ENCODE results near the gene MCM9. TPM values are rescaled to one million over a fixed set of nuclear protein-coding genes. Genes with fewer than 3 reads are reported as not detected.

The MCM9 gene
- total and polyA plus RNA-seq, 2 donors (not counting 1 experiment from before 2014, with no cell fraction given) = 1.2 to 9.6 TPM

DNA sequence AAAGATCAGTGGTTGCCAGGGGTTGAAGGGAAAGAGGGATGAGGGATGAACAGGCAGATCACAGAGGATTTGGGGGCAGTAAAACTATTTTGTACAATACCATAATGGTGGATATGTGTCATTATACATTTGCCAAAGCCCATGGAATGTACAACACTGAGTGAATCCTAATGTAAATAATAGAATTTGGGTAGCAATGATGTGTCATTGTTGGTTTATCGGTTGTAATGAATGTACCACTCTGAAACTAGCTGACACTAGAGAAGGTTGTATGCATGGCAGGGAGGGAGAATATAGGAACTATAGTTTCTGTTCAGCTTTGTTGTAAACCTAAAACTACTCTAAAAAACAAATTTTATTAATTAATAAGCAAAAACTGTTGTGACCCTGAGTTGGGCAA is 58.8 kb downstream of the MCM9 start:
- no peaks in the 10 kb centered on the region for H3K36me3 ChIP-seq (ENCODE audit: control insufficient read depth, insufficient read depth, low read length)
- H3K9me3 ChIP-seq (ENCODE audit: control insufficient read depth, insufficient read depth, low read depth, low read length) = no peaks in the 10 kb centered on the region
- no peak overlapping the region for H3K9ac ChIP-seq (ENCODE audit: insufficient read depth, low read length)
- peak overlapping the region; percentile 18 for H3K27ac ChIP-seq (ENCODE audit: insufficient read depth, low read length)
- H3K4me1 ChIP-seq (ENCODE audit: control insufficient read depth, extremely low read depth, insufficient read depth, low read length) = peaks cover 2% of the 10 kb centered on the region
- no peak overlapping the region for H2AFZ ChIP-seq (ENCODE audit: low read length)
- DNase-seq (ENCODE audit: low read depth in 2 of 2) = peak in 1 of 2 donors; percentile 44
- H3K27me3 ChIP-seq (ENCODE audit: control insufficient read depth, insufficient read depth, low read length) = no peaks in the 10 kb centered on the region
- H3K79me2 ChIP-seq (ENCODE audit: control insufficient read depth, insufficient read depth, low read length) = no peaks in the 10 kb centered on the region
- no peaks in the 10 kb centered on the region for H4K20me1 ChIP-seq (ENCODE audit: control insufficient read depth, extremely low read depth, insufficient read depth, low read length)
- H3K4me2 ChIP-seq (ENCODE audit: extremely low read depth, insufficient read depth, low read length) = peak overlapping the region; percentile 29
- no peak overlapping the region for H3K4me3 ChIP-seq (replicated peaks in 1 of 4; ENCODE audit: control extremely low read depth in 1 of 4, insufficient read depth in 1 of 4, low read depth in 3 of 4, low read length in 4 of 4)
- no peak for TF ChIP-seq EZH2 (IDR thresholded peaks at IDR 0.05; ENCODE audit: low read length, missing control alignments)
- no peak for TF ChIP-seq CTCF (conservative IDR thresholded peaks at IDR 0.05 in 1 of 2, IDR thresholded peaks at IDR 0.05 in 1 of 2; ENCODE audit: low read depth in 1 of 2, low read length in 2 of 2)

- H3K36me3 ChIP-seq (ENCODE audit: control insufficient read depth, insufficient read depth, low read length) = no peaks in the 10 kb centered on the region
- H3K27me3 ChIP-seq (ENCODE audit: control insufficient read depth, insufficient read depth, low read length) = no peaks in the 10 kb centered on the region
- H3K27ac ChIP-seq (ENCODE audit: insufficient read depth, low read length) = no peak overlapping the region
- DNase-seq (ENCODE audit: low read depth in 2 of 2) = no peak
- no peaks in the 10 kb centered on the region for H3K79me2 ChIP-seq (ENCODE audit: control insufficient read depth, insufficient read depth, low read length)
- no peaks in the 10 kb centered on the region for H3K9me3 ChIP-seq (ENCODE audit: control insufficient read depth, insufficient read depth, low read depth, low read length)
- no peak overlapping the region for H3K4me3 ChIP-seq (replicated peaks in 1 of 4; ENCODE audit: control extremely low read depth in 1 of 4, insufficient read depth in 1 of 4, low read depth in 3 of 4, low read length in 4 of 4)
- H3K4me2 ChIP-seq (ENCODE audit: extremely low read depth, insufficient read depth, low read length) = no peak overlapping the region
- H3K4me1 ChIP-seq (ENCODE audit: control insufficient read depth, extremely low read depth, insufficient read depth, low read length) = peaks cover 2% of the 10 kb centered on the region
- no peak overlapping the region for H3K9ac ChIP-seq (ENCODE audit: insufficient read depth, low read length)
- no peaks in the 10 kb centered on the region for H4K20me1 ChIP-seq (ENCODE audit: control insufficient read depth, extremely low read depth, insufficient read depth, low read length)
- TF ChIP-seq EZH2 (IDR thresholded peaks at IDR 0.05; ENCODE audit: low read length, missing control alignments) (no peak), CTCF (conservative IDR thresholded peaks at IDR 0.05 in 1 of 2, IDR thresholded peaks at IDR 0.05 in 1 of 2; ENCODE audit: low read depth in 1 of 2, low read length in 2 of 2) (no peak)
- H2AFZ ChIP-seq (ENCODE audit: low read length) = no peak overlapping the region
Measured at GRCh38 chr6:118875672-118876071, 59.3 kb downstream of the MCM9 start.

GRCh38 chr6:118873239-118873638 is 61.7 kb downstream of the MCM9 start:
- Histone ChIP-seq H3K9me3 (ENCODE audit: control insufficient read depth, insufficient read depth, low read depth, low read length) (no peaks in the 10 kb centered on the region), H3K36me3 (ENCODE audit: control insufficient read depth, insufficient read depth, low read length) (no peaks in the 10 kb centered on the region), H3K9ac (ENCODE audit: insufficient read depth, low read length) (no peak overlapping the region), H3K4me1 (ENCODE audit: control insufficient read depth, extremely low read depth, insufficient read depth, low read length) (peaks cover 2% of the 10 kb centered on the region), H2AFZ (ENCODE audit: low read length) (no peak overlapping the region), H4K20me1 (ENCODE audit: control insufficient read depth, extremely low read depth, insufficient read depth, low read length) (no peaks in the 10 kb centered on the region), H3K4me3 (replicated peaks in 1 of 4; ENCODE audit: control extremely low read depth in 1 of 4, insufficient read depth in 1 of 4, low read depth in 3 of 4, low read length in 4 of 4) (no peak overlapping the region), H3K79me2 (ENCODE audit: control insufficient read depth, insufficient read depth, low read length) (no peaks in the 10 kb centered on the region), H3K4me2 (ENCODE audit: extremely low read depth, insufficient read depth, low read length) (no peak overlapping the region), H3K27ac (ENCODE audit: insufficient read depth, low read length) (no peak overlapping the region), H3K27me3 (ENCODE audit: control insufficient read depth, insufficient read depth, low read length) (no peaks in the 10 kb centered on the region)
- TF ChIP-seq EZH2 (IDR thresholded peaks at IDR 0.05; ENCODE audit: low read length, missing control alignments) (no peak), CTCF (conservative IDR thresholded peaks at IDR 0.05 in 1 of 2, IDR thresholded peaks at IDR 0.05 in 1 of 2; ENCODE audit: low read depth in 1 of 2, low read length in 2 of 2) (no peak)
- DNase-seq (ENCODE audit: low read depth in 2 of 2) = no peak
